Fibroblast of pulmonary artery (primary cell): ENCODE results near the gene HOMER2.

Experiments used
- DNase-seq: peaks from one replicate; pipeline ENCODE4 v3.0.0-alpha.2; 2010; ENCODE audit warnings: low read depth
- H3K4me3 ChIP-seq: replicated peaks from 2 replicates; pipeline ENCODE4 v1.5.1; 2011; ENCODE audit warnings: low read depth, mild to moderate bottlenecking, control low read depth, low read length, moderate library complexity
- CTCF ChIP-seq: IDR thresholded peaks from 2 replicates; pipeline ENCODE4 v1.5.1; 2011; ENCODE audit warnings: mild to moderate bottlenecking, control low read depth, low read length, inconsistent platforms; ENCODE audit errors: missing control alignments

HOMER2 gene

GRCh38 chr15:82854554-82854953 is 98.0 kb downstream of the HOMER2 start:
- no peak for DNase-seq
- TF ChIP-seq CTCF = no peak
- H3K4me3 ChIP-seq = no peak overlapping the region

- TF ChIP-seq CTCF = no peak
- no peak for DNase-seq
Measured at GRCh38 chr15:82852941-82853561, 99.5 kb downstream of the HOMER2 start.

GRCh38 chr15:82851981-82852511 is 100.5 kb downstream of the HOMER2 start:
- no peak for TF ChIP-seq CTCF
- peak; percentile 43 for DNase-seq
- no peak overlapping the region for H3K4me3 ChIP-seq

More at GRCh38 chr15:82852941-82853561, 99.5 kb downstream of the HOMER2 start:
- H3K4me3 ChIP-seq = no peak overlapping the region

GRCh38 chr15:82851306-82851850 is 101.1 kb downstream of the HOMER2 start:
- no peak for TF ChIP-seq CTCF
- DNase-seq = no peak
- H3K4me3 ChIP-seq = no peak overlapping the region

GRCh38 chr15:82850731-82851130 is 101.8 kb downstream of the HOMER2 start:
- no peak overlapping the region for H3K4me3 ChIP-seq
- TF ChIP-seq CTCF = no peak
- DNase-seq = no peak

GRCh38 chr15:82849556-82850512 is 102.7 kb downstream of the HOMER2 start:
- H3K4me3 ChIP-seq = no peak overlapping the region
- TF ChIP-seq CTCF = peak; percentile 81
- DNase-seq = peak; percentile 87
